Omental fat pad (tissue), 4 donors: Measurements from ENCODE around the gene HAS3. TPM values are rescaled to one million over a fixed set of nuclear protein-coding genes. Genes with fewer than 3 reads are reported as not detected.

Experiments
- ATAC-seq: fragments of 150-250 bp; one replicate; pipeline ENCODE4 v1.9.1; 2016; ENCODE audit warnings: mild to moderate bottlenecking, moderate library complexity; ENCODE audit not compliant: low FRiP score
- DNase-seq: peaks from one replicate; pipeline ENCODE4 v3.0.0-alpha.2; 2019; ENCODE audit warnings: low spot score
- CTCF ChIP-seq, 3 donors: fragments of 450-650 bp; IDR thresholded peaks; one replicate each; pipeline ENCODE4 v1.5.1; 2016 to 2017; ENCODE audit warnings: antibody characterized with exemption in 3 of 3, mild to moderate bottlenecking in 3 of 3, moderate library complexity in 2 of 3
- total RNA-seq, 4 donors: library from RNA; depleted of rRNA; stranded (reverse); fragments of >200 nt; gene quantifications; one replicate each; pipeline ENCODE4 v1.1.0, GENCODE V29; 2016

Gene HAS3
- total RNA-seq, 4 donors from 2014 or later = 0.36 to 2.2 (median 1.2) TPM

DNA sequence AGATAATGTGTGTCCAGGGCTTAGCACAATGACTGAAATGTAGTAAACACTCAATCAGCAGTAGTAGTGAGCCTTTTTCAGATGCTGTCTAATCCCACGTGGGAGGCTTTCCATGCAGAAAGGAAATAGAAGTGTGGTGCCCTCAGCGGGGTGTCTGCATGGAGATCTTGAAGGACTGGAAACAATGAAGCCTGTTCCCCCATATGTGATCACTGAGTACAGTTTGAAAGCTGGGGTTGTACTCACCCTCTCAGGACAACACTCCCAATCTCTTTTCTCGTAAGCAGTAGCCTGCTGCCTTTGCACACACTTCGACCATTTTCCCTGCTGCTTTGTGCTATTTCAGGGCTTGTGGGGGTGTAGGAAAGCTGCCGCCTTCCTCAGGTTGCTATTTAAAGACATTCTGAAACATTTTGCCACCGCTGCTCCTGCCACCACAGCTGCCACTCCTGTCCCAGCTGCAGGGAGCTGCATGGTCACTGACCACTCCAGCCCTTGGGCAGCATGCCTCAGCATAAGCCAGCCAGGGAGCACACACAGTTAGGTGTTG, 40.6 kb upstream of the HAS3 start:
- no peak for TF ChIP-seq CTCF (IDR thresholded peaks at IDR 0.05)
- DNase-seq (no peak), ATAC-seq (no peak)

- DNase-seq (no peak), ATAC-seq (no peak)
Measured at GRCh38 chr16:69069504-69069903, 35.9 kb upstream of the HAS3 start.

GRCh38 chr16:69071036-69071435, 34.4 kb upstream of the HAS3 start:
- DNase-seq = no peak
- no peak for ATAC-seq
- TF ChIP-seq CTCF (IDR thresholded peaks at IDR 0.05) = no peak

More at GRCh38 chr16:69069504-69069903, 35.9 kb upstream of the HAS3 start:
- no peak for TF ChIP-seq CTCF (IDR thresholded peaks at IDR 0.05)

- no peak for DNase-seq
- no peak for ATAC-seq
- no peak for TF ChIP-seq CTCF (IDR thresholded peaks at IDR 0.05)
Measured at GRCh38 chr16:69072640-69072974, 32.8 kb upstream of the HAS3 start.

- peak; percentile 80 for ATAC-seq
- no peak for DNase-seq
- TF ChIP-seq CTCF (IDR thresholded peaks at IDR 0.05) = no peak
Measured at GRCh38 chr16:69073181-69073702, 32.2 kb upstream of the HAS3 start.

GRCh38 chr16:69077251-69077650, 28.2 kb upstream of the HAS3 start:
- TF ChIP-seq CTCF (IDR thresholded peaks at IDR 0.05) = no peak
- ATAC-seq (no peak), DNase-seq (no peak)

GRCh38 chr16:69078073-69078472, 27.4 kb upstream of the HAS3 start:
- DNase-seq = no peak
- TF ChIP-seq CTCF (IDR thresholded peaks at IDR 0.05) = no peak

More at GRCh38 chr16:69078073-69078472, 27.4 kb upstream of the HAS3 start:
- ATAC-seq = no peak
